GM18520 (cell line): Measurements from ENCODE around the gene RBM20.
"Not testable (repeated sequence)": the region's sequence is repeated elsewhere in the genome, so short reads cannot be mapped to it uniquely, and the experiment has no call there.

Experiments
- ATAC-seq: cut with Tn5 transposase; IDR thresholded peaks from one replicate; pipeline ENCODE4 v1.9.1; 2021; ENCODE audit not compliant: unreplicated experiment

Gene RBM20

DNA sequence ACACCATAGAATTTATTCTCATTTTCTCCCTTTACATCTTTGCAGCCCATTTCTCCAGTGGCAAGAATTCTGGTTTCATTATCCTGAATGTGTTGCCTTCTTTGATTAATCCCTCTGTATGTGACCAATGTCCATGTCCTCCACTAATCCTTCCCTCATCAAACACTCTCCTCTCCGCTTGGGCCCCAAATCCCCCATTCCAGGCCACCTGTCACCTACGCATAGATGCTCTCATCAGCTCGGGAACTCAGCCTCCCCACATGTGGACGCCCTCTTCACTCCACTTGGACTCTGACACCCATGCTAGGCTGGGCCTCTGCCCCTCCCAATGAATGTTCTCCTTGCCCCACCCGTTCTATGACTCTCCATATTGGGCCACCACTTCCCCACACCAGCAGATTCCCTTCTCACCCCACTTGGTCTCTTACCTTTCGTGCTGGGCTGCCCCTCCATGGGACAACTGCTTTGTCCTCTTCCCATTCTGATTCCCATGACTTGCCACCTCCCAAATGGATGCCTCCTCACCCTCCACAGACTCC, 18.7 kb upstream of the RBM20 start:
- no peak for ATAC-seq

DNA sequence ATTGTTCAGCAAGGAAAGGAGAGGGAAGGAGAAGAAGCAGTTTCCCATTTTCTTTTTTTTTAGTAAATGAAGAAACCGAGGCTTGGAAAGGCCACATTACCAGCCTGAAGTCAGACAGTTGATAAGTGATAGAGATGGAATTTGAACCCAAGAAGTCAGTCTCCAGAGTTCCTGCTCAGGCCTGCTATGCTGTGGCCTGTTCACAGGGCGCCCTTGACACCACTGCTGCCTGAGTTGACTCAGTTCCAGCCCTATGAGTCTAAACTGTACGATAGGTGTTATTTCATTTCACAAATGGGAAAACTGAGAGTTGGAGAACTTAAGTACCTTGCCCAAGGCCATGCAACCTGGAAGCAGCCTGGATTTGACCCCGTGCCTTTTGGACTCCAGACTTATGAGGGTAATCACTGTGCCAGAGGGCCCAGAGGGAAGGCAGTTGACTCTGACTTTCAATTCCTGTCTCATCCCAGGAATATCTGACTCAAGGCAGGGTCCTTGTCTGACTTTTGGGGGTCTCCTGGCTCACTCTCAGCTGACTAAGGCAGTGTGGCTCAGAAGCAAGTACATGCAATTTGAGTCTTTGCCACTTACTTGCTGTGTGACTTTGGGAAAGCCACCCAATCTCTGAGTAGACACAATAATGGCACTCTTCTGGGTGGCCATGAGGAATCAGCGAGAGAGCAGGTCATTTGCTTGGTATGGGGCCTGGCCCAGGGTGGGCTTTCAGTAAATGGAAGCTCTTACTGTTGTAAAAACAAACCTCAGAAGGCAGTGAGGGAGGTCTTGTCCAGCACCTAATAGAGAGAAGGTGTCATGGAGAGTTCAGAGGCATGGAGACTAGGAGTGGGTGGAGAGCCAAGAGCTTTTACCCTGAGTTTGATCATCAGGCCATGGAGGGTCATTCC, 17.9 kb upstream of the RBM20 start:
- ATAC-seq: no peak

- ATAC-seq: no peak
Observed at GRCh38 chr10:110628161-110628560, 16.0 kb upstream of the RBM20 start.

DNA sequence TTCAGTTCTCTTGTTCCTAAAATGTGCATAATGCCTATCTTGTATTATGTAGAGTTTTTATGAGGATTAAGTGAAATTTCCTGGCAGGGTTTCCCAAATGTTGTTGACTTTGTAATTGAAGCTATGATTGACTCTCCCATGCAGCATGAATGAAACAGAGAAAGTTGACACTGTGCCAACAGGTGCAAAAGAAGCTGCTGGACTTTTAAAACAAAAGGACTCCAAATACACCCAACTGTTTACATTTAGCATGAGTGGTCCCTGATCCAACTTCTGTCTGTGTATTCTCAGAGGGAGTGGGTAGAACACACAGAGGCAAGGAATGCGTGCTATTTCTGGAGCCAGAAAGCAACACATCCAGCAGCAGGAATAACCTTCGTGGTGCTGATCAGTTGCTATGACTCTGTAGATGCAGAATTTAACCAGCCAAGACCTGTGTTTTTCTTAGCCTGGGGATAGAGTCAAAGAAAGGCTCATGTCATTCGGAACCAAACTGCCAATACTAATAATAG, 14.4 kb upstream of the RBM20 start:
- no peak for ATAC-seq

- ATAC-seq: no peak
Observed at GRCh38 chr10:110631934-110632333, 12.2 kb upstream of the RBM20 start.

GRCh38 chr10:110632591-110633215, 11.4 kb upstream of the RBM20 start:
- ATAC-seq: no peak

- ATAC-seq: no peak
Observed at GRCh38 chr10:110634527-110635209, 9.5 kb upstream of the RBM20 start.

GRCh38 chr10:110636572-110636931, 7.6 kb upstream of the RBM20 start:
- ATAC-seq: no peak

- no peak for ATAC-seq
Observed at GRCh38 chr10:110636932-110637557, 7.1 kb upstream of the RBM20 start.

GRCh38 chr10:110637558-110638053, 6.5 kb upstream of the RBM20 start:
- ATAC-seq: no peak

GRCh38 chr10:110638319-110638718, 5.8 kb upstream of the RBM20 start:
- ATAC-seq: no peak

DNA sequence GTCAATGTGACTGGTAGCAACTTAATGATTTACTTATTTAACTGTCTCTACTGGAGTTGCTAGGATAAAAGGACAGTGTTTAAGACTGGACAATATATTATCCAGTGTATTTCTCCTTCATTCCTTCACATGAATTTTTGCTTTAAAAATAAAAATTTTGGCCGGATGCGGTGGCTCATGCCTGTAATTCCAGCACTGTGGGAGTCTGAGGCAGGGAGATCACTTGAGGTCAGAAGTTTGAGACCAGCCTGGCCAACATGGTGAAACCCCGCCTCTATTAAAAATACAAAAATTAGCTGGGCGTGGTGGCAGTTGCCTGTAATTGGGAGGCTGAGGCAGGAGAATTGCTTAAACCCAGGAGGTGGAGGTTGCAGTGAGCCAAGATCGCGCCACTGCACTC, 5.1 kb upstream of the RBM20 start:
- ATAC-seq: not testable (repeated sequence)

DNA sequence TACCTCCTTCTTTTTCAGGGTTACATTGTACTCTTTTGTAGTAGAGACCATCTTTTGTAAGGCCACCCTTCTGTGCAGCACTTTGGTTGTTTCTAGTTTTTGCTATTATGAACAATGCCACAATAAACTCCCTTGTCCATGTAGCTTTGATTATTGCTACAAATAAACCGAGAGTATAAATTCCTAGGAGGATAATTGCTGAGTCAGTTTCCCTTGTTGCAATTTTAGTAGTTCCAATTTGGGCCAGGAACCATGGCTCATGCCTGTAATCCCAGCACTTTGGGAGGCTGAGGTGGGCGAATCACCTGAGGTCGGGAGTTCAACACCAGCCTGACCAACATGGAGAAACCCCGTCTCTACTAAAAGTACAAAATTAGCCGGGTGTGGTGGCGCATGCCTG, 4.3 kb upstream of the RBM20 start:
- ATAC-seq: not testable (repeated sequence)

- no peak for ATAC-seq
Observed at GRCh38 chr10:110641256-110641655, 2.9 kb upstream of the RBM20 start.

DNA sequence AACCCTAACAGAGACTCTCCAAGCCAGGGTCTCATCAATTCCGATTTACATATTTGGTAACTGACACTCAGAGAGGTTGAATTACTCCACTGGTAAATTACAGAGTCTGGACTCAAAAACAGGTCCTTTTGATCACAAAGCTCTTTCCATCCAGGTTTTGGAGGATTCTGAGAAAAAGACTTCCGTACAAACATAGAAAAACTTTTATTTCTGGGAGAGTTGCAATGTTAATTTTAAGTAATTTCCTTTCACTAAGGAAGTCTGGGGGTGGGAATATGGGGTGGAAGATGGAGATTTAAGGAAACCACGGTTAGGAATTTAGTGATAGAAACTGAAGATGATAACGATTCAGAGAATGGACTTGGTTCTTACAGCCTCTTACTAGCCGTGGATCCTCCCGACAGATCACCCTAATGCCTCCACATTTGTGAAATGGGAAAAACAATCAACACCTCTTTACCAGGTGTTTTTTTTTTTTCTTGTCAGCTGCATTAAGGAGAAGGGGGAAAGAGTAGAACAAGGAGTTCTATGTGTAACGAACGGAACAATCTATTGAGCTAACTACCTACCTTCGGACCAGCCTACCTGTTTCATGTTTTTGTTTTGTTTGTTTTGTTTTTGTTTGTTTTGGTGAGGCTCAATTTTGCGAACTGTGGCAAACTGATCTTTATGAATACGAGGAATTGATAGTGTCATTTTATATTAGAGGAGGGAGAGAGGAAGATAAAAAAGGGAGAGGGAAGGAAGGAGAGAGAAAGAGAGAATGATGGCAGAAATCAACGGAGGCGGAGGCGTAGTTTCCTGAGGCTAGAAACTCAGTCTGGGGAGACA, 1.7 kb upstream of the RBM20 start:
- no peak for ATAC-seq

DNA sequence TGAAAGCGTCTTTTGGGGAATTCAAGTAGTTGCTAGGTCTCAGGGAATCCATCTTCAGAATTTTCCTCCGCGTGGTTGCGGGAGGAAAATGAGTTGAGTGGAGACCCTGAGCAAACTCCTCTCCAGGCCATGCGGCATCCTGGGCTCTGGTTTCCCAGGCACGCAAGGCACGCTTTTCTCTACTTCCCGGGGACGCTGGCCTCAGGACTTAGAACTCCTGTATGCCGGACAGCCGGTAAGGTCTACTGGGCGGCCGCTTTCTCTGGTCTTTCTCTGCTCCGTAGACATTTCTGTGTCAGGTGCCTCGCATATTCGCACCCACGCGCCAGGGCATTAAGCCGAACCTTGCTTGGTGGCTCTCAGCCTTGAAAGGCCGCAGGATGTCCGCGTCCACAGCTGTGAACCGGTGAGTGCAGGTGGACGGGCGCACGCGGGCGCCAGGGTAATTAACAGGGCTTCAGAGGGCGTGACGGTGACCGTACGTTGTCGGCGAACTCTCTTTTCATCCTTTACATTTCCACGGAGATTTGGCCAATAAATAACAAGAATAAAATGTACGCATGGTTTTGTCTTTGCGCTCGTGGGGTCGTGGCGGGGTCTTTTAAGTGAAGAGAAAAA, 992 bp upstream of the RBM20 start:
- ATAC-seq: no peak

DNA sequence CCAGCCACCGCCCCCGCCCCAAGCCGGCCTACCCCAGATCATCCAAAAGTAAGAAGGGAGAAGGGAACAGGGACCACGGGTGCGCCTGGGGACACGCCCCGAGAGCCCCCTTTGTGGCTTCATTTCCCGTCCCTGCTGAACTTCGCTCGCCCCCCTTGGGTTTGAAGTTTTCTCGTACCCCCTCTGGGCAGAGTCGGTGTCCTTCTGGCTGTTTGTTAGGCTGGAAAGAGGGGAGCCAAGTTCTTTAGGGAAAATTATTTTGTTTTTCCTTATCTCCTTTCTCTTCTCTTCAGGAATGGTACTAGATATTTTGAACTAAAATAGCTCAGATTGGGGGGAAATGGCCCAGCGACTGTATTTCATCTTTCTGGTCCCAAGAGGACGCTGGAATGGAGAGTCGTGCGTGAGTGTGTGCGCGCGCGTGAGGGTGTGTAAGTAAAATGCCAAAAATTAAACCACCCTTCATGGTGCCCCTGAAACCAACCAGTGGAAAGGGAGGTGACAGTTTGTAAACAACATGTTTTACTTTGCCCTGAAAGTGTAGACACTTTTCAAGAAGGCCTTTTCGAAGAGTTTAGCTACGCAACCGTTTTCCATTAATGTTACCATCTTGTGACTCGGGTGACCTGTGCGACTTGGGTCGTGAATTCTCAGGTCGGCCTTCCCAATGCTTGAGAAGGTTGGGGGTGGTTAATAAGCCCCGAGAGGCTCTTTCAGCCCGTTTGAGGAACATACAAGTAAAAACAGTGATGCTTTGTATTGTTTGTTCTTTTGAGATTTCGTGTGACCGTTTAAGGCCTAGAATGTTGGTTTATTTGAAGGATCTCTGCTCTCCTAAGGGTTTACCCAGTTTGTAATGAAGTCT, 694 bp downstream of the RBM20 start:
- ATAC-seq: no peak

DNA sequence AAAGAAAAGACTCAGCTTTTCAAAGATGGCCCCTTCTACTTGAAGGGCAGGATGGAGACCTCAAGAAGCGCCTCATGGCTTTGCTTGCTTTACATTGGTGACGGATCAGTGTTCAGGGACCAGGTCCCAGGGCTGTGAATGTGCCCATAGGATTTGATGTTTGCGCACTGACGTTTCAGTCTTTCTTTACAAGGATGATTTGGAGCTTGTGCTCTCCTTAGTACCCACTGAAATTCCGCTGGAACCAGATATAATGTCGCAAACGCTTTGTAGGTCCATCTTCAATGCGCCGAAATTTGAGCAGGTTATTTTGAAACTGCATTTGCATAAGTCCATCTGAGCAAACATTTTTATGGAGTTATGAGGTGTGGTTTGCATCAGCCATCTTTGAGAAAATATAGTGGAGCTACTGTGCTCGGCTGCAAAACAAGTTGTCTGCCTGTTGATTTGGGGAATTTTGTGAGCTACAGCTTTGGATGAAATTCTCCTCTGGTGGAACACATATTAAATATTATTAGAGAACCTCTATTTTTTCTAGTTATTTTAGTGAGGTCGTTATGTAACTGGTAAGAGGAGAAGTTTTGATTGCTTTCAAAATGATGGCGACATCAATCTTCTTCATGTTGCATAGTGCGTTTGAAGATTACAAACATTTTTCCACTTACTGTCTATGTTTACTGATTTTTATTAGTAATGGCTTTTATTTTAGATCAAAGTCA, 2.4 kb downstream of the RBM20 start:
- no peak for ATAC-seq
